ENCODE data around the gene HPGD. TPM values are rescaled to one million over a fixed set of nuclear protein-coding genes. Genes with fewer than 3 reads are reported as not detected.

The HPGD gene
- total RNA-seq, 1 experiment from 2014 or later, result 0.66 TPM

GRCh38 chr4:174524242-174524641 lies 2.0 kb upstream of the HPGD start:
- no peaks in the 10 kb centered on the region for H3K9me2 ChIP-seq (ENCODE audit: insufficient read depth)
- no peaks in the 10 kb centered on the region; the same call in 1 of the 2 replicates for H3K27me3 ChIP-seq (ENCODE audit: insufficient read depth, low read length)
- intact Hi-C loops (cut with micrococcal nuclease), result no loop called here
- no TSS peak for BruUV-seq (replicated peaks)
- no peak overlapping the region for H3K27ac ChIP-seq (ENCODE audit: low read depth, low read length)
- no peak overlapping the region for H2AFZ ChIP-seq (ENCODE audit: low read depth, low read length, poor library complexity, severe bottlenecking)
- RAD21 ChIA-PET (ENCODE audit: low non-redundant PET in 1 of 2, low total read pairs in 2 of 2, uncharacterized antibody in 2 of 2, unreplicated experiment in 2 of 2), result no interaction called here
- ATAC-seq (no peak), DNase-seq (ENCODE audit: low read depth, low spot score) (no peak)
- no peak overlapping the region for H3K9ac ChIP-seq (ENCODE audit: low read length)
- CTCF ChIA-PET, result no interaction called here
- no peak overlapping the region for H3K4me2 ChIP-seq (ENCODE audit: low read length)
- POLR2A ChIA-PET, result no interaction called here
- no peaks in the 10 kb centered on the region for H4K20me1 ChIP-seq (ENCODE audit: insufficient read depth)
- no peaks in the 10 kb centered on the region for H3K79me2 ChIP-seq (ENCODE audit: insufficient read depth, low read length)
- TF ChIP-seq ZBTB33 (IDR thresholded peaks at IDR 0.05; ENCODE audit: extremely low read depth, insufficient replicate concordance, low read length) (no peak), EGR1 (IDR thresholded peaks at IDR 0.05; ENCODE audit: low read depth) (no peak)
- no peak overlapping the region for H3K4me3 ChIP-seq (replicated peaks in 1 of 2; ENCODE audit: low read depth in 1 of 2, low read length in 2 of 2)
- H3K9me3 ChIP-seq (ENCODE audit: control insufficient read depth in 1 of 2, insufficient read depth in 1 of 2, low read depth in 1 of 2, low read length in 2 of 2), result no peaks in the 10 kb centered on the region
- H3K4me1 ChIP-seq (ENCODE audit: control insufficient read depth in 1 of 2, insufficient read depth in 2 of 2, low read length in 2 of 2), result peaks cover 0 to 16% of the 10 kb centered on the region in 2 experiments; a peak in 1 of 4 replicates
- H3K36me3 ChIP-seq (ENCODE audit: control insufficient read depth in 1 of 2, insufficient read depth in 2 of 2, low read length in 2 of 2), result no peaks in the 10 kb centered on the region

GRCh38 chr4:174523025-174523693 lies 871 bp upstream of the HPGD start:
- no TSS peak for BruUV-seq (replicated peaks)
- ATAC-seq, result peak; percentile 12; the same call in 1 of the 2 replicates
- intact Hi-C loops (cut with micrococcal nuclease), result no loop called here
- TF ChIP-seq JUND (IDR thresholded peaks at IDR 0.05) (no peak), CTCF (IDR thresholded peaks at IDR 0.05 in 2 of 3, conservative IDR thresholded peaks at IDR 0.05 in 1 of 3; ENCODE audit: borderline replicate concordance in 1 of 3, insufficient read depth in 1 of 3, low read depth in 2 of 3, low read length in 2 of 3) (no peak), POLR2AphosphoS5 (IDR thresholded peaks at IDR 0.05; ENCODE audit: low read depth, low read length) (no peak), RAD21 (IDR thresholded peaks at IDR 0.05; ENCODE audit: low read depth) (no peak), SIN3A (IDR thresholded peaks at IDR 0.05; ENCODE audit: low read depth) (no peak), EZH2phosphoT487 (IDR thresholded peaks at IDR 0.05; ENCODE audit: borderline replicate concordance) (no peak), CEBPB (IDR thresholded peaks at IDR 0.05; ENCODE audit: low read depth) (no peak), EGR1 (IDR thresholded peaks at IDR 0.05; ENCODE audit: low read depth) (no peak), YY1 (IDR thresholded peaks at IDR 0.05; ENCODE audit: extremely low read depth, insufficient replicate concordance, low read depth, low read length) (no peak), EZH2 (IDR thresholded peaks at IDR 0.05) (no peak), ZNF274 (IDR thresholded peaks at IDR 0.05; ENCODE audit: low read depth, low read length) (no peak), ELF1 (IDR thresholded peaks at IDR 0.05; ENCODE audit: borderline replicate concordance, low read depth) (no peak), FOSL1 (IDR thresholded peaks at IDR 0.05; ENCODE audit: low read depth) (no peak)

More at GRCh38 chr4:174523025-174523693, 871 bp upstream of the HPGD start:
- POLR2A ChIA-PET, result interaction anchor here (0.9 kb wide), 1 partner anchor 9 kb away, joined by 3 read pairs; no protein-coding TSS in a partner anchor
- CTCF ChIA-PET, result no interaction called here
- RAD21 ChIA-PET (ENCODE audit: low non-redundant PET in 1 of 2, low total read pairs in 2 of 2, uncharacterized antibody in 2 of 2, unreplicated experiment in 2 of 2), result no interaction called here
- H3K27ac ChIP-seq (ENCODE audit: low read depth, low read length), result no peak overlapping the region
- H3K9me3 ChIP-seq (ENCODE audit: control insufficient read depth in 1 of 2, insufficient read depth in 1 of 2, low read depth in 1 of 2, low read length in 2 of 2), result no peaks in the 10 kb centered on the region
- no peaks in the 10 kb centered on the region; the same call in 1 of the 2 replicates for H3K27me3 ChIP-seq (ENCODE audit: insufficient read depth, low read length)
- no peaks in the 10 kb centered on the region for H3K79me2 ChIP-seq (ENCODE audit: insufficient read depth, low read length)
- no peak overlapping the region for H3K9ac ChIP-seq (ENCODE audit: low read length)
- peaks cover 0 to 16% of the 10 kb centered on the region in 2 experiments; a peak in 1 of 4 replicates for H3K4me1 ChIP-seq (ENCODE audit: control insufficient read depth in 1 of 2, insufficient read depth in 2 of 2, low read length in 2 of 2)
- H3K4me3 ChIP-seq (replicated peaks in 1 of 2; ENCODE audit: low read depth in 1 of 2, low read length in 2 of 2), result peak overlapping the region; percentile 53 to 65
- H3K36me3 ChIP-seq (ENCODE audit: control insufficient read depth in 1 of 2, insufficient read depth in 2 of 2, low read length in 2 of 2), result no peaks in the 10 kb centered on the region
- no peaks in the 10 kb centered on the region for H4K20me1 ChIP-seq (ENCODE audit: insufficient read depth)
- H2AFZ ChIP-seq (ENCODE audit: low read depth, low read length, poor library complexity, severe bottlenecking), result peak overlapping the region; percentile 97
- peak overlapping the region; percentile 96 for H3K4me2 ChIP-seq (ENCODE audit: low read length)
- no peaks in the 10 kb centered on the region for H3K9me2 ChIP-seq (ENCODE audit: insufficient read depth)
- DNase-seq (ENCODE audit: low read depth, low spot score), result no peak

All from HCT116 (cell line).